ENCODE results near the gene EIF2S2. TPM values are rescaled to one million over a fixed set of nuclear protein-coding genes. Genes with fewer than 3 reads are reported as not detected.

Gene EIF2S2
- total RNA-seq, 4 donors from 2014 or later = 32.8 to 43.1 (median 41.0) TPM

DNA sequence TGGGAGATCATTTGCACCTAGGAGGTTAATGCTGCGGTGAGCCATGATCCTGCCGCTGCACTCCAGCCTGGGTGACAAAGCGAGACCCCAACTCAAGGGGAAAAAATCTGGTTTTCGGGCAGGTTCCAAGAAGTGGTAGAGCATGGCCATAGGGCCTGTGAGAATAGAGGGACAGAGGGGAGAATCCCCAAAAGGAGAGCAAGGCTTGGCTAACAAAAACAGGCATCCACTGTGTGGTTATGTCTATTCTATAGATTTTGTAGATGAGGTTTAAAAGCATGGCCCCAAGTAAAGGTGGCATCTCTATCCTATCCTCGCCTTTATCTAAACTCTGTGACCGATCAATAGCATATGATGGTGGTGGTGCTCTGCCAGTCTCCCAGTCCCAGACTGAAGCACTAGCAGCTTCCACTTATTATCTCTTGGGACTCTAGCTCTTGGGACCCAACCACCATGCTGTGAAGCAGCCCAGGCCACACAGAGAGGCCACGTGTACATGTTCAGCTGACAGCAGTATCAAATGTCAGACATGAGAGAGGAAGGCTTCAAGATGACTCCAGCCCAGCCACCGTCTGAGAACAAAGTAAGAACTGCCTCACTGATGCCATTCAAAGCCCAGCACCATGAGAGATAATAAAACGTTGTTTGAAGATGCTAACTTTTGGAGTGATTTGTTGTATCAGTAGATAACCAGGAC is 27.7 kb downstream of the EIF2S2 start:
- no peaks in the 10 kb centered on the region for H3K27me3 ChIP-seq
- TF ChIP-seq POLR2A (IDR thresholded peaks at IDR 0.05) (no peak), EP300 (IDR thresholded peaks at IDR 0.05) (no peak)
- TF ChIP-seq, protein P1, sequence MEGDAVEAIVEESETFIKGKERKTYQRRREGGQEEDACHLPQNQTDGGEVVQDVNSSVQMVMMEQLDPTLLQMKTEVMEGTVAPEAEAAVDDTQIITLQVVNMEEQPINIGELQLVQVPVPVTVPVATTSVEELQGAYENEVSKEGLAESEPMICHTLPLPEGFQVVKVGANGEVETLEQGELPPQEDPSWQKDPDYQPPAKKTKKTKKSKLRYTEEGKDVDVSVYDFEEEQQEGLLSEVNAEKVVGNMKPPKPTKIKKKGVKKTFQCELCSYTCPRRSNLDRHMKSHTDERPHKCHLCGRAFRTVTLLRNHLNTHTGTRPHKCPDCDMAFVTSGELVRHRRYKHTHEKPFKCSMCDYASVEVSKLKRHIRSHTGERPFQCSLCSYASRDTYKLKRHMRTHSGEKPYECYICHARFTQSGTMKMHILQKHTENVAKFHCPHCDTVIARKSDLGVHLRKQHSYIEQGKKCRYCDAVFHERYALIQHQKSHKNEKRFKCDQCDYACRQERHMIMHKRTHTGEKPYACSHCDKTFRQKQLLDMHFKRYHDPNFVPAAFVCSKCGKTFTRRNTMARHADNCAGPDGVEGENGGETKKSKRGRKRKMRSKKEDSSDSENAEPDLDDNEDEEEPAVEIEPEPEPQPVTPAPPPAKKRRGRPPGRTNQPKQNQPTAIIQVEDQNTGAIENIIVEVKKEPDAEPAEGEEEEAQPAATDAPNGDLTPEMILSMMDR (IDR thresholded peaks at IDR 0.05) = no peak
- WGBS, 2 donors = 81 to 83% methylated on average over 9 of the region's 9 CpGs
- H3K36me3 ChIP-seq = peaks cover 0 to 91% (median 10%) of the 10 kb centered on the region in 3 donors
- no peak for DNase-seq (ENCODE audit: low spot score in 2 of 2)
- H3K27ac ChIP-seq = peak overlapping the region in 1 of 4 donors; percentile 78
- no peak overlapping the region for H3K4me3 ChIP-seq
- H3K9me3 ChIP-seq = no peaks in the 10 kb centered on the region
- peaks cover 0 to 22% (median 0%) of the 10 kb centered on the region in 4 donors for H3K4me1 ChIP-seq

DNA sequence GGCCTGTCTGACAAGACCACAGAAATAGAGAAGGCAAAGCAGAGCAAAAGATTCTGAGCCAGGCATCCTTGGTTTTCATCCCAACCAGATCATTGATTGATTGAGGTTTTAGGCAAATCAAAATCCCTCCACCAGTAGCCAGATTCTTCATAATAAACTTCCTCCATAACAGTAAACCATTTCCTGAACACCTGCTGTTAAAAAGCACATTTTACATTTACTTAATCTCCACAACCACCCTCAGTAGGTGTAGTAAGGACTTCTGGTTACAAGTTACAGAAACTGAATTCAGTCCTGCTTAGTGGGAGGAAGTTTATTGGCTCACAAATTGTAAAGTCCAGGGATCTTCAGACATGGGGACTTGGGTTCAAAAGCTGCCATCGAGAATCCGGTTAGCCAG is 28.3 kb downstream of the EIF2S2 start:
- TF ChIP-seq EP300 (IDR thresholded peaks at IDR 0.05) (no peak), POLR2A (IDR thresholded peaks at IDR 0.05) (no peak)
- TF ChIP-seq, protein P1 (IDR thresholded peaks at IDR 0.05) = no peak
- H3K36me3 ChIP-seq = peaks cover 0 to 91% (median 13%) of the 10 kb centered on the region in 3 donors
- H3K4me1 ChIP-seq = peaks cover 0 to 22% (median 0%) of the 10 kb centered on the region in 4 donors
- no peaks in the 10 kb centered on the region for H3K9me3 ChIP-seq
- H3K27me3 ChIP-seq = no peaks in the 10 kb centered on the region
- 89 to 94% methylated on average over 2 of the region's 2 CpGs for WGBS, 2 donors
- no peak overlapping the region for H3K4me3 ChIP-seq
- DNase-seq (ENCODE audit: low spot score in 2 of 2) = no peak
- peak overlapping the region in 2 of 4 donors; percentile 2 to 78 for H3K27ac ChIP-seq

DNA sequence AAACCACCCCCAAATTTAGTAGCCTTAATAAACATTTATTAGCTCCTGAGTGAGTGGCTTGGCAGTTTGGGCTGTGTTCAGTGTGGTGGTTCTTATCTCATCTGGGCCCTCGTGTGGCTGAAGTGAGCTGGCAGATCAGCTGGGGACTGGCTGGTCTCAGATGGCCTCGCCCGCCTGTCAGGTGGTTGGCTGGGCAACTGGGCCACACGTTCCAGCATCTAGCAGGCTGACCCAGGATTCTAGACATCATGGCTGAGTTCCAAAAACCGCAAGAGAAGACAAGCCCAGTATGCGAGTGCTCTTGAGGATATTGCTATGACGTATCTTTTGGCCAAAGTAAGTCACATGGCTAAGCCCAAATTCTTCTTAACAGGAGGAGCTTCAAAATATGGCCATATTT is 28.9 kb downstream of the EIF2S2 start:
- Histone ChIP-seq H3K36me3 (peaks cover 0 to 91% (median 9%) of the 10 kb centered on the region in 3 donors), H3K4me3 (no peak overlapping the region), H3K27me3 (no peaks in the 10 kb centered on the region), H3K4me1 (peaks cover 0 to 22% (median 0%) of the 10 kb centered on the region in 4 donors), H3K27ac (peak overlapping the region in 3 of 4 donors; percentile 46 to 78 (median 60)), H3K9me3 (no peaks in the 10 kb centered on the region)
- TF ChIP-seq POLR2A (IDR thresholded peaks at IDR 0.05) (no peak), EP300 (IDR thresholded peaks at IDR 0.05) (peak in 1 of 2 donors; percentile 55)
- 29 to 41% methylated on average over 5 to 7 of the region's 7 CpGs for WGBS, 2 donors
- DNase-seq (ENCODE audit: low spot score in 2 of 2) = peak; percentile 41 to 67

DNA sequence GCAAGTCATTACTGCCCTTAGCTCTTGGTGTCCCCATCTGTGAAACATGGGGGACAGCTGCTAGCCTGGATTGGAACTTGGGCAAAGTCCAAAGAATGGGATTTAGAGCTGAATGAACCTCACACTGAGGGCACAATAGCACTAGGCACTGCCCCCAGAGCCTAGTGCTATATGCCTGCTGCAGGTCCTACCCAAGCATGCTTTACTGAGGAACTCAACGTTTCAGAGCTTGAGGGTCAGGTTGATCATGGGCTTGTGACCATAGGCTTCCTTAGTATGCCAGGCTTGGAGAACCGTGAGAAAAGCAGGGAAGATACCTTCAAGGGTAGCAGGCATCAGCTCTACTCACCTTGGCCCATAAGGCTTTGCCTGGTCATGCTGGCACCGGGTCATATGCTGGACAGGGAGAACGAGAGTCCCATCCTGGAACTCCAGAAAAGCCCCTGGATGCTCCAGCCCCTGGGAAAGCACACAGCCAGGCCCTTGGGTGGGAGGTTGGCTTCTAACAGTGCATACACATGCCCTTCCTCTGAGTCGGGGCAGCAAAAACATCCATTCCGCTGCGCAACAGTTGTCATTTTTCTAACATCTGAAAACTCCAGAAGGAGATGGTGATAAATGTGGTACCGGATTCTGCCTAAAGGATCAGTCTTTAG is 29.7 kb downstream of the EIF2S2 start:
- no peak for DNase-seq (ENCODE audit: low spot score in 2 of 2)

DNA sequence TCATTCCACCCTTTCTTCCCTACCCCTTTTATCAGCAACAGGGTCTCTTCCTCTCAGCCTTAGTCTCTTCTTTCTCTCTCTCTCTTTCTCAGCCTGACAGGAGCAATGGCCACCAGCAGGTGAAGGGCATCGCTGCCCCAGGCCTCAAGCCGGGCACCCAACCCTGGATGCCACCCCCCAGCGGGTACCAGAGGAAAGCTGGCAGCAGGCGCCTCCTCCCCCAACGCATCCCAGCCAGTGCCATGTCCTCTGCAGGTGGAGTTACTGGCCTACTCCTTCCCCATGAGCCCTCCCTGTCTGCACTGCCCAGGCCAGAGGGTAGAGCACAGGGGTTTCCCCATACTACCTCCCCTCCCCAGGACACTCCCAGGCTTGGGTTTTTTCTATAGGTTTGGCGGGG is 32.2 kb downstream of the EIF2S2 start:
- Histone ChIP-seq H3K27me3 (no peaks in the 10 kb centered on the region), H3K27ac (no peak overlapping the region), H3K4me1 (peaks cover 0 to 22% (median 0%) of the 10 kb centered on the region in 4 donors), H3K36me3 (peaks cover 0 to 91% (median 8%) of the 10 kb centered on the region in 3 donors), H3K4me3 (no peak overlapping the region), H3K9me3 (no peaks in the 10 kb centered on the region)
- TF ChIP-seq POLR2A (IDR thresholded peaks at IDR 0.05) (no peak), EP300 (IDR thresholded peaks at IDR 0.05) (no peak)
- TF ChIP-seq, protein P1 (IDR thresholded peaks at IDR 0.05) = no peak
- DNase-seq (ENCODE audit: low spot score in 2 of 2) = no peak
- WGBS, 2 donors = 96 to 98% methylated on average over 6 of the region's 6 CpGs

More for the DNA sequence above, 29.7 kb downstream of the EIF2S2 start:
- Histone ChIP-seq H3K27ac (peak overlapping the region in 3 of 4 donors; percentile 46 to 78 (median 60)), H3K4me3 (no peak overlapping the region), H3K9me3 (no peaks in the 10 kb centered on the region), H3K4me1 (peaks cover 0 to 22% (median 0%) of the 10 kb centered on the region in 4 donors), H3K36me3 (peaks cover 0 to 91% (median 8%) of the 10 kb centered on the region in 3 donors), H3K27me3 (no peaks in the 10 kb centered on the region)
- WGBS, 2 donors = 80 to 84% methylated on average over 6 to 8 of the region's 8 CpGs
- TF ChIP-seq, protein P1 (IDR thresholded peaks at IDR 0.05) = no peak
- TF ChIP-seq POLR2A (IDR thresholded peaks at IDR 0.05) (no peak), EP300 (IDR thresholded peaks at IDR 0.05) (no peak)

All from tibial nerve (tissue), 4 donors.